Esophagus mucosa (tissue), 1 donor: Measurements from ENCODE around the gene TTLL11. TPM values are rescaled to one million over a fixed set of nuclear protein-coding genes. Genes with fewer than 3 reads are reported as not detected.

Source experiments
- ATAC-seq: fragments of 200-7000 bp; cut with Tn5 transposase; one replicate; pipeline ENCODE4 v1.9.1; 2020
- total RNA-seq: library from RNA; stranded (reverse); gene quantifications from one replicate; pipeline ENCODE4 v1.2.4, GENCODE V29; 2023
- donor health status: DM: yes; HTN: yes; CAD: no.

Gene TTLL11
- total RNA-seq, 1 donor from 2014 or later: 3.1 TPM

DNA sequence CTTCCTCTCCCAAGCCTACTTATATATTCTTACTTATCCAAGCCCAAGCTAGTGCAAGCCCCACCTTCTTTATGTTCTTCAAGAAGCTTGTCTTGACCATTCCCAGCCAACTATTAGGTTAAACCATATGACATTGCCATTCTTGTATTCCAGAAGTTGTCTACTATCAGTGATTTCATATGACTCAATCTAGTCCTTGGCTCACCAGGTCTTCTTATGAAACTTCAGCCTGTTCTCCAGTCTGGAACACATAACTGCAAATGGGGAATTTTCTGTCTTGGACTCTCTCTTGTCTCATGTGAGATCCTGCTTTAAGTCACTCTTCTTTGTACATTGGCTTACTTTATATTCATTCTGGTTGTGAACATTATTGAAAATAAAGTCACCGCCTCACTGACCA, 130.7 kb downstream of the TTLL11 start:
- no peak for ATAC-seq

DNA sequence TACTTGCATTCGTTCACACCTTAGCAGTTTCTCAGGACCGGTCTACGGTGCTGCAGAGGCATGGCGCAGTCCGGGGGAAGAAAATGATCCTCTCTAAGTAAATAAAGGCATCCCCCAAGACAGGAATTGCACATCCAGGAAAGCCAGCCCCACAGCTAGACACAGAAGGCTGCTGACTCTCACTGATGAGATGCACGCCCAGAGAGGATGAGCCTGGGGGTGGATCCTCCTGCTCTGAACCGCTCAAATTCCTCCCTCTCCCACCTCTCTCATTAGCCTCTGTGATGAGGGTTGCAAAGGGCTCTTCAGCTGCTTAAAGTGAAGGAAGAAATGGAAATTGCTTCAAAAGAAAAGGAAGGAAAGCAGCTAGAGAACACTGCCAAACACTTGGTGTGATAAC, 132.4 kb downstream of the TTLL11 start:
- ATAC-seq: no peak

DNA sequence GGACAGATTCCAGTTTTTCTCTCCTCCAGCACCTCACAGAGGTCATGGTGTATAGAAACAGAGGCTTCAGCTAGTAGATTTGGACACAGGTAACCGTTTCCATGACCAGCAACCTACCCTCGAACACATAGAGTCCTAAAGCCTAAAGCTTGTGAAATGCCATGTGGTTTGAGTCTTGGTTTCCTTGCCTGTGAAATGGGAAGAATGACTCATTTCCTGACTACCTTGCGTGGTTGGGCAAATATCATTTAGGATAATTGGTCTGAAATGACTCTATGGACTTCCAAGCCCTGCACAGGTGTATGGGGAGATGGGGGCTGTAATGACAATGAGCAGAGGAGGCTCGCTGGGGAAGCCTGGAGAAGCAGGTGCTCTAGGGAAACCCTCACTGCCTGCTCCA, 134.6 kb downstream of the TTLL11 start:
- no peak for ATAC-seq

DNA sequence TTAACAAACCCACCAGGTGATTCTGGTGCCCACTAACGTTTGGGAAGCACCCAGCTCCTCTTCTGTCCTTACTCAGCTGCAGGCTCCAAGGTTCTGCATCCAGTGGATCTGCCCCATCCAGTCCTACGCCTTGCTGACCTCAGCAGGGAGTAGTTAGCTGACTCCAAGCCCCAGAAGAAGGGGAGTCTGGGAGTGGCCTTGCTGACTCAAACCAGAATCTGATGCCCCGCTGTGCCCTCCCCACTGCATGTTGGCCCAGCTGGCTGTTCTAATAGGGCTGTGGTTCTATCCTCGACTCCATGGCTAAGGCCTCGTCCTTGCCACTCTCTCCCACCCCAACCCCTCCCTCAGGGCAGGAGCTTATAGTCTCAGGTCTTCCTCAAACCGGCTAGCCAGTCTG, 136.3 kb downstream of the TTLL11 start:
- peak; percentile 93 for ATAC-seq

DNA sequence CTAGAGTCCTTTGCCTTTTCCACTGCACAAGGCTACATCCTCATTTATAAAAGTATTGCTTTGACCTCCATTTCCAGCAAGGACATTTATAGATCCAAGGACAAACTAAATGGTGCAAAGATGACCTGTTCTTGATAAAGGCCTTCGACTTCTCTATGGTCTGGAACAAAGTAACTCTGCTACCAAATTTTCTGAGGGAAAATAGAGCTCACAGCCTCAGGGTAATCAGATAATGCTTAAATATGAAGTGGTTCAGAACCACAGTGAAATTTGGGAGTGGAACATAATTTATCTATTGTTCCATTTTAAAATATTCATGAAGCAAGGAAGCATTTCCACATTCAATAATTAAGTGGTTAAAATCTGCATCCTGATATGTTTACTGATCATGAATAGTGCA, 137.5 kb downstream of the TTLL11 start:
- ATAC-seq: no peak

DNA sequence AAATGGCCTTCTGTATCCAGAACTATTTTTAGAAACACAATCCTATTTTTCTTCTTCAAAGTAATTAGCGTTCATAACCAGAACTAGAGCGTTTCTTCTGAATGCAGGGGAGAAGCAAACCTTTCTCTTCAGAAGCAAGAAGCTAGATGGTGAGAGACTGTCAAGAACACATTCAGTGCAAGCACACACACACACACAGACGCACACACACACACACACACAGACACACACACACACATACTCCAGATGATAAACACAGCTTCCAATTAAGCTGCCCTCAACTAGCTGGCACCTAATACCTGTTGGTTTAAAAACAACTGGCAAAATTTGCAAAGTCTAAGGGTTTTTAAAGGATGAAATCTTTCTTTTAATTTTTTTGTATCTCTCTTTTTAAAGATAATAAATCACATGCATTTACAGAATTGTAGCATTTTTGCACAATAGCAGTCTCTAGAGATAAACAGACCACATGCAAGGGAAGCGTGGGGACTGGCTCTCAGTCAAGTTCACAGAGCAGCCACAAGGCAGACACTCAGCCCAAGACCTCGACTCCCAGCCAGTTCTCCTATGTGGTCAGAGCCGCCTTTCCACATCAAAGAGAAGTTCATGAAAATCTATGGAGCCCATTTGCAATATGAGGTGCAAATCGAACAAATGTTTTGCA, 138.5 kb downstream of the TTLL11 start:
- ATAC-seq: no peak

DNA sequence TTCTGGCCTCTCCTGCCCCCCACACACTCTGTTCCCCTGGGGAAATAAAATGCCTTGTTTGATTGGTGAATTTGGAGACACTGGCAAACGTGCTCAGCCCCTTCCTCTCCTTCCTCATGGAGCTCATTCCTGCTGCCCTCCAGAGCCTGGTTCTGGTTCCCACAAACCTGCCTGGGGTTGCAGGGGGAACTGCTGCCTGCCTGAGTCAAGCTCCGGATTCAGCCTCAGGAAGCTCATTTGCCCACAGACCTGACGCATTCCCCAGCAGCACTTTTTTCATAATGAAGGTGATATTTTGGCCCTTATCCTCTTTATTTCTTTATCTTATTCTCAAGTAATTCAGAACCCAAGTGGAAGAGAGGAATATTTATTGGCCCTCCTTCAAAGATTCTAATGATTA, 140.5 kb downstream of the TTLL11 start:
- no peak for ATAC-seq

DNA sequence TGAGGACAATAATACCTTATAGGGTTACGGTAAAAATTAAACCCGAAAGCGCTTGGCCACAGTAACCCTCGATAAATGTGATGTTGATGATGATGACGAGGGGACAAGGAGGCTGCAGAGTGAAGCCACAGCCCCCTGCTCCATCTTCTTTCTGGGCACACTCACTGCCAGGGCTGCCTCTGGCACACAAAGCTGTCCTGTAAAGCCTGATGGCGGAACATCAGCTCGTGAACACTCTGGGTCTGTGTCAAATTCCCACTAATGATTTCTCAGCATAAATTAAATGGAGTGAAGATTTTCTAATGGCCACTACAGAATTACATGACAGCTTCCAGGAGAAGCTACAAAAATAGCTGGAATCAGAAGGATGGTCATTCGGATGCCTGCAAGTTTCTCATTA, 142.2 kb downstream of the TTLL11 start:
- ATAC-seq: no peak

DNA sequence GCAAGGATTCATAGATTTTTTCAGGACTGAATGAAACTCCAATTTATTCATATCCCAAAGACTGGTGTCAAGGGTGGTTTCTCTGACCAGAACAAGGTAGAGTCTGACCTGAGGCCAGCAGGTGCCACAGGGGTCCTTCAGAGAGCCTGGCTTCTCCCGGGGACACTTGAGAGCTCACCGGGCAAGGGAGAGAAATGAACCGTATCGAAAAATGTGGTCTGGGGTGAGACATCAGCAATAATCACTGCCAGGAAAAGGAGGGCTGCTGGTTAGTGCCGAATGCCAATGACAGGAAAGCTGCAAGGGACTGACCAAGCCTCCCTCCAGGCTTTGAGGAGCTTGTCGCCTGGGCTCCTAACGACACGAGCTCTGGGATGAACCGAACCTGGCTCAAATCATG, 142.7 kb downstream of the TTLL11 start:
- no peak for ATAC-seq

DNA sequence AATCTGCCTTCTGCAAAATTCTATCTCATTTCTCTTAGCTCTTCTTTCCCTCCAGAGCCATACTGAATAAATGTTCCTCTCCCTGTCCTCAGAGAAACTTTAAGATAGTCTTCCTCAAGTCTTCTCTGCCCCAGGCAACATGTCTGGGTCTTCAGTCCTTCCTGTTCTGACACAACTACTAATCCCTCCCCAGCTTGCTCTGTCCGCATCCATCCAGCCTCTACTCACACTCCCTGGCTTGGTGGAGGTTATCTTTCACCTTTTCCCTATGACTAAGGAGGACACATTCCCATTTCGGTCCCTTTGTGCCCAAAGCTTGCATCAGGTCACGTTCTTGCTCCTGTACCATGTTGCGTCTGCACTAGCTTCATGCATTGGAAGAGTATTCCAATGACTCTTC, 143.3 kb downstream of the TTLL11 start:
- peak; percentile 26 for ATAC-seq

DNA sequence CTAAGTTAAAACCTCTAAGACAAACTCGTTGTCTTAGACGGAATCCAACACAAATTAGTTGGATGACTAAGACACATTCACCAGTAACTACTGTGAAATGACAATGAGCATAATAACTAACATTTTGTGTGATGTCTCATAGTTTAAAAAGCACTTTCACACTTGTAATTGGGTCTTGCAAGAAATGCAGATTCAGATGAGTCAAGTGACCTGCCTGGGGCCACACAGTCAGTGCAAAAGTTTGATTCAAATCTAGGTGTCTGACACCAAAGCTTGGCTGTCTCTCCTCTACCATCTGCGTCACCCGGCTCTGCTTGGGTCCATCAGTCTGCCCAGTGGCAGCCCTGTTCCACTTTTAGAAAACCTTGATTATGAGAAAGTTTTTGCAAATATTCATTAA, 143.7 kb downstream of the TTLL11 start:
- peak; percentile 74 for ATAC-seq

DNA sequence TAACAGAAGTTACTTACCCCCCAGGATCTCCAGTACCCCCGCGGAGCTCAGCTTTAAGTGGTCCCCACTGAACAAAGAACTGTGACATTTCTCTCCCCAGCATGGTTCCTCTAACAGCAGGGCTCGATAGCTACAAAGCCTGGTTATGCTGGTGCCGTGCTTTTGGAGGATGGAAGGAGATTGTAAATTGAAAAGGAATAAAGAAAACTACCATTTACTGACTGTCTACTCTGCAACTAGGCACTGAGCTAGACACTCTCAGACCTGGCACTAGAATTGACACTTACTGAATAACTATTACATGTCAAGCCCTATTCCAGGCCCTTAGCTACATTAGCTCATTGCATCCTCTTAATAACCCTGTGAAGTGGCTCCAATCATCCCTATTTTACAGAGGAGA, 145.3 kb downstream of the TTLL11 start:
- ATAC-seq: no peak

DNA sequence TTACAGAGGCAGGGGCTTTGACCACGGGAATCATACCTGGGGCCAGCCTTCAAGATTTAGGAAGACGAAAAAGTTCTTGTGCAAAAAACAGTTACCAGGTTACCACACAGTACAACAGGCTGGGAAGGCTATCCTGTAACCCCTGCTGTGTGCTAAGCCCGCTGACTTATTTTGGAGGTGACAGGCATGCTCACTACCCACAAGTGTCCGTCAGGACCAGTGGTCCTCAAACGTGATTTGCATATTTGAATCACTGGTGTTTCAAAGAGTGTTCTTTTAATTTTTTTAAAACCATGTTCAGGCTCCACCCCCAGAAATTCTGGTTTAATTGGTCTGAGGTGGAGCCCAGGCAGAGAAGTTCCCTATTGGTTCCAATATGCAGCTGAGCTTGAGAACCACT, 146.6 kb downstream of the TTLL11 start:
- ATAC-seq: no peak

DNA sequence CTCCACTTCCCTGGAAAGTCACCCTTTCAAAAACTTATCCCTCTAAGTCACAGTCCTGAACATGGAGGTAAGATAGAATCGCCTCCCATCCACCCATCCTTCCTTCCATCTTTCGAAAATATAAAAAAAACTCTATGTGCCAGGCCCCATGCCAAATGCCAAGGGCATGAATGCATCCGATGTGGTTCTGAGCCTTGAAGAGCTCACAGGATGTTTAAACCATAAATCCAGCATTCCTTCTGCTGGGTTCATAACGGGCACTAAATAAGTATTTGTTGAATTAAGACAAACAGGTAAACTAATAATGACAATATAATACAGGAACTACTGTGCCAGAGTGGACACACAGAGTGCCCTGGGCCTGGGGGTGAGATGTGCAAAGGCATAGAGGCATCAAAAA, 147.3 kb downstream of the TTLL11 start:
- no peak for ATAC-seq

DNA sequence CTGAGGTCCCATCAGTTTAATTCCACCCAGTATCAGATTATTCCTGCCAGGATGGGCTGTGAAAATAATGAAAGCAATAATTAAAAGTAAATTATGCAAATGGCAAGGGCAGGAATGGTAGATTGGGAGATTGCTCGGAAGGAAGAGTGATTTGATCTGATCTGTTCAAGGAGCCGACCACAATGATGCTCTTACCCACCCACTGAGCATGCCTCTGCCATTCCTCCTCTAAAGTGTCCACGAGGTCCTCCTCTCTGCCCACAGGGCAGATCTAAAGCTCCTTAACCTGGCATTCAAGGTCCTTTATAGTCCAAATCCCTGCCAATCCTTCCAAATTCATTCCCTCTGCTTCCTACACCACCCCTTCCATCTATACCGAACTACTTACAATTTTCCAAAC, 147.8 kb downstream of the TTLL11 start:
- ATAC-seq: no peak

DNA sequence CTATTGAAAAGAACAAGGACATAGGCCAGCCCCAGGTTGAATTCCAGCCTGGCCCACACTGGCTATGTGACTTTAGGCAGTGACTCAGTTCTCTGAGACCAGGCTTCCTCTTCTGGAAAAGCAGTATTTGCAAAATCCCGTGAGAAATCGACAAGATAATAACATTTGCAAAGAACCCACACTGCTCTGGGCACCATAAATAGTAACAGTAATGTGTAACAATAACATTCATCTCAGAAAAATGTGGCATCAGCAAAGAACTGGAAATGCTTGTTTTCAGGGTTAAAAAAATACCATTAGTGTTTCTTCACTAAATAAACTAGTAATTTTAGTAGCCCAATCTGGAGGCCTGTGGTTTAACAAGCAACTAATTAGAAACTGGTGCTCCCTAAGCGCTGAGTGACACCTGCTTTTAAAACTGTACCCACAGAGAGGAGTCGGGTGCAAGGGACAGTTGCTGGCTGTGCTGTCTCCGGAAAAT, 148.4 kb downstream of the TTLL11 start:
- ATAC-seq: no peak

DNA sequence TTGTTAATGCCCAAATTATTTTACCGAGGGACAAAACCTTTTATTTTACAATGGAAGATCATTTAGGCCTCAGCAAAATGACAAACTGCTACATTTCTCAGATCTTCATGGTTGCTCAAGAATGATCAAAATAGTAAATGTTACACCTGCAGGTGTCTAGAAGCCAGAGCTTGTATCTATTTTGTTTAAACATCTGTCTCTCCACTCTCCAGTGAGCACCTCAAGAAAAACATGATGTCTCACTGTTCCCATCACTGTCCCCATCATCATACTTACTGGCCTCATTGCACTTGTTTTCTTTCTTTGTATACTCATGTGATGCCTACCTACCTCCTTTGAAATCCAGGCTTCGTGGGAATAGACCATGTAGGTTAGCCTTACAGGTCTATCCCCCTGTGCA, 149.6 kb downstream of the TTLL11 start:
- ATAC-seq: no peak

DNA sequence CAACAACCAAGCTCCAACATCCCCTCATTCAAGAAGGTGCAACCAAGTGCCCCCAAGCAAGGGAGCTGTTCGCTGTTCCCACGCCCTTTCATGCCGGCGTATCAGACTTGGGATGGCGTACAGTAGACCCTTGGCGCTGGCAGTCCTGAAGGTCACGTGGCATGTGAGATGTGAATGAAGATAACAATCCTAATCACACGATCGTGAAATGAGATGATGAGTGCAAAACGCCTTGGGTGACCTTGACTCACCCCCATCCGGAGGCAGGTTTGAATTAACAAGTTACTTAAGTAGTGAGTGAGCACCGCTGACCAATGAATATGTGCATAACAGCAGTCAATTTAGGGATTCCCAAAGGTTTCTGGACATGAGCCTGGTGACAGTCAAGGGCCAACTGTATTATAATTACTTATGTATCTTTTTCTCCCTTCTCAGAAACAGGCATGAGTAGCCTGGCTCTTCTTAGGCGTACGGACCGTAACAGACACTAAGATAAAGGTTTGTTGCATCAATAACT, 150.2 kb downstream of the TTLL11 start:
- no peak for ATAC-seq

DNA sequence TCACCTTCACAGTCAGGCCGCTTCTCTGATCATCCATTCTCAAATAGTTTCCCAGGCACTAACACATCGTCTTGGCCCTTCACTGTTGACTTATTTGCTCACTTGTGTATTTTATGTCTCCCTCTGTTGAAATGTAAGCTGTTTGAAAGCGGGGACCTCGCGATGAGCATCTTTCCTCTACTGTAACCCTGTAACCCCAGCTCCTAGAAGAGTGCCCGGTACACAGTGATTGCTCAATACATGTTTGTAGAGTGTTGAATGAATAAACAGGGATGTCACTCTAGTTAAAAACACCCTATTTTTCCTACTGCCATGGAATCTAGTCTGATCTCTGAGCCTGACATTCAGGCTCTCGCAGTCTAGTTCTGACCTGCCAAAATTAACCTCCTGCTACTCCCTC, 150.8 kb downstream of the TTLL11 start:
- ATAC-seq: no peak

DNA sequence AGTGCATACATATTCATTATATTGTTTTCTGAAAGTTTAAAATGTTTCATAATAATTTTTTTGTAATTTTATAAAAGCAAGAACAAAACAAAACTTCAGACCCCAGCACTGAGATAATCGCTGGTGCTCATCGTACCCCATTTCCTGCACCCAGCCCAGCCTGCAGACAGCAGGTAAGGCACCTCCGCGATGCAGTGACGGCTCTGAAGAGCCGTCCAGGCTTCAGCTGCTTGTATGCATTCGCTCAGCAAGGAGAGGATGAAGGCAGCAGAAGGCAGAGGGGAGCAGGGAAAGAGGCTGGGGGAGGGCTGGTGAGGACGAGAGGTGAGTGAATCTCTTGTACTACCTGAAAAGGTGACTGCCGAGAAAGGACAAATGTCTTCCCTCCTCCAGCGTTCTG, 153.5 kb downstream of the TTLL11 start:
- no peak for ATAC-seq

DNA sequence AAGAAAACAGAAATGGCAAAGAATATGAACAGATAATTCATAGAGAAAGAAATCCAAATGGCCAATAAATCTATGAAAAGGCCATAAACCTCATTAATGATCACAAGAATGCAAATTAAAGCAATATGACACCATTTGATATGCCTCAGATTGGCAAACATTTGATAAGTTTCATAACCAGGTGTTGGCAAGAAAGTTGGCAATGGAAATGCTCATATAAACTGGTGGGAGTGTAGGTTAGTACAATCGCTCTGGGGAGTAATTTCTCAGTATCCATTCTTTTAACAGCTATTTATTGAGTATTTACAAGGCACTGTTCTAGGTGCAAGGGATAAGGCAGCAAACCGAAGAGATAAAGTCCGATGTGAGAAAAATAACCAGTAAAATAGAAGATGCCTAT, 154.5 kb downstream of the TTLL11 start:
- no peak for ATAC-seq

DNA sequence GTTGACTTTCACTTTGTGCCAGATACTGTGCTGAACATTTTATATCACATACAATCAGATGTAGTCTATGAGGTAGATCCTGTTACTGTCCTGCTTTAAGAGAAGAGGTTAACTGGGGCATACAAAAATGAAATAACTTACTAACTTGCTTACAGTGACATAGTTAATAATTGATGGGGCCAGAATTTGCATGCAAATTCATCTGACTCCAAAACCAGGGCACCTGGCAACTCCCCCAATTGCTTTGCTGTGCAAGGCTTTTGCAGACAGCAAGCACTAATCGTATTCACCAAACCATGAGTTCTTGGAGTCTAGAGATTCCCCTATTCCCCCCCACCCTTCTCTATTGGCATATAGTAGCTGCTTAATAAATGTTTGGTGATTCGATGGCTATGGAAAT, 155.9 kb downstream of the TTLL11 start:
- no peak for ATAC-seq

DNA sequence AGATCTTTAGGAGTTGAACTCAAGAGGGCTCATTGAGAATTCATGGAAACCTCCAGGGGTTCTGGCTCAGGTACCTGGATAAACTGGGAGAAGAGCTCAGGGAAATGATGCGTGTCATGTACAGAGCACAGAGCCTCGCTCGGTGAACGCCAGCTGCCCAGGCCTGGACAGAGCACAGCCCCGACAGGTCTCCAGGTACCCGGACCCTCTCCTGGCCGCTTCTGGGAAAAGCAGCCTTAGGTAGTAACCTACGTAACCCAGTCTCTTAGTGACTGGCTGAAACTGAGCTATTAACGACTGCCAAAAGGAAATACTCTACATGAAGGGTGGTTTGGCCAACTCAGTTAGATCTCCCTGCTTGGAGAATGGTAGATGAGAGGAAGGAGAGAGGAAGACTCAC, 157.4 kb downstream of the TTLL11 start:
- no peak for ATAC-seq

DNA sequence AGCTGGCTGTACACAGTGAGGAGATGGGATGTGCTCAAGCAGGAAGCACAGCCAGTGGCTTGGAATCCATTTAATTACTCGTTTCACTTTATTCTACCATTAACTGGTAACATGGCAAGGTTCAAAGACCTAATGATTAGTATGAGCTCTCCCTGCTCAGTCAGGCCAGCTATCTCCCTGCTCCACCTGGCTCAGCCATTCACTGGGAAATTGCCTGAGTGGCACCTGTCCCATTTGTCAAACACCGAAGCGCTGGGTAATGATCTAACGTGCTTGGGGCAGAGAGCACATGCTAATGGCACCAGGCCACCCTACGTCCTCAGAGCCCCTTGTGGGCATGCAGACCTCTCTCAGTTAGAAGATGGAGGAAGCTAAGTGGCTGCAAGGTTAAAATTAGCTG, 162.2 kb downstream of the TTLL11 start:
- no peak for ATAC-seq
